Activated naive CD4-positive, alpha-beta T cell (primary cell): ENCODE measurements around the gene ACER3.
"Not testable (repeated sequence)": the region's sequence is repeated elsewhere in the genome, so short reads cannot be mapped to it uniquely, and the experiment has no call there.

Experiments
- DNase-seq, 4 experiments: peaks; one replicate each; lab custom pipeline; 2025; lab: John Stamatoyannopoulos, UW

ACER3 gene

GRCh38 chr11:76836613-76837291 lies 24.0 kb upstream of the ACER3 start:
- DNase-seq: no peak

GRCh38 chr11:76837696-76838677 lies 22.7 kb upstream of the ACER3 start:
- no peak for DNase-seq

- DNase-seq: no peak
These were observed 22.0 kb upstream of the ACER3 start for GRCh38 chr11:76838678-76839068.

GRCh38 chr11:76839311-76839710 lies 21.4 kb upstream of the ACER3 start:
- no peak for DNase-seq

- DNase-seq: no peak
These were observed 18.7 kb upstream of the ACER3 start for GRCh38 chr11:76841923-76842452.

- DNase-seq: no peak
These were observed 16.8 kb upstream of the ACER3 start for GRCh38 chr11:76843907-76844306.

GRCh38 chr11:76844511-76844910 lies 16.2 kb upstream of the ACER3 start:
- DNase-seq: no peak

GRCh38 chr11:76845069-76845468 lies 15.6 kb upstream of the ACER3 start:
- no peak for DNase-seq

GRCh38 chr11:76846441-76846840 lies 14.3 kb upstream of the ACER3 start:
- DNase-seq: no peak

- DNase-seq: no peak
These were observed 11.3 kb upstream of the ACER3 start for GRCh38 chr11:76849376-76849775.

- DNase-seq: no peak
These were observed 10.6 kb upstream of the ACER3 start for GRCh38 chr11:76850130-76850529.

GRCh38 chr11:76850815-76851214 lies 9.9 kb upstream of the ACER3 start:
- no peak for DNase-seq

GRCh38 chr11:76854709-76855108 lies 6.0 kb upstream of the ACER3 start:
- DNase-seq: no peak

- not testable (repeated sequence) for DNase-seq
These were observed 5.0 kb upstream of the ACER3 start for GRCh38 chr11:76855670-76856069.

- no peak for DNase-seq
These were observed 4.6 kb upstream of the ACER3 start for GRCh38 chr11:76856106-76856505.

- DNase-seq: no peak
These were observed 4.1 kb upstream of the ACER3 start for GRCh38 chr11:76856571-76856970.

- no peak for DNase-seq
These were observed 2.8 kb upstream of the ACER3 start for GRCh38 chr11:76857781-76858410.

- no peak for DNase-seq
These were observed 950 bp upstream of the ACER3 start for GRCh38 chr11:76859708-76860227.

GRCh38 chr11:76861490-76861953 lies 804 bp downstream of the ACER3 start:
- no peak for DNase-seq

- DNase-seq: not testable (repeated sequence)
These were observed 2.1 kb downstream of the ACER3 start for GRCh38 chr11:76862794-76863193.

- no peak for DNase-seq
These were observed 2.6 kb downstream of the ACER3 start for GRCh38 chr11:76863196-76863777.
